ENCODE results near the gene RELB.

The RELB gene

DNA sequence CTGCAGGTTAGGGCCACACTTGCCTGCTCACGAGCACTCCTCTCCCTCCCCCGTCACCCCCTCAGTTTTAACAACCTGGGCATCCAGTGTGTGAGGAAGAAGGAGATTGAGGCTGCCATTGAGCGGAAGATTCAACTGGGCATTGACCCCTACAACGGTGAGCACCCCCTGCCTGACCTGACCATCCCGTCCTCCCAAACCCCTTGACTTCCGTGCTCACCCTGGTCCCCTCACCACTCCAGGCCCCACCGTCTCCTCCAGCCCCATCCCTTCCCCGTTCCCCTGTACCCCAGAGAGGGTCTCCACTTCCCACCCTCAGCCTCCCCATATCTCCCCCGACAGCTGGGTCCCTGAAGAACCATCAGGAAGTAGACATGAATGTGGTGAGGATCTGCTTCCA, 24.0 kb downstream of the RELB start:
- DNase-seq: no peak

- no peak for DNase-seq
These were observed 26.1 kb downstream of the RELB start for GRCh38 chr19:45027371-45027770.

- no peak for DNase-seq
These were observed 29.6 kb downstream of the RELB start for GRCh38 chr19:45030825-45031224.

DNA sequence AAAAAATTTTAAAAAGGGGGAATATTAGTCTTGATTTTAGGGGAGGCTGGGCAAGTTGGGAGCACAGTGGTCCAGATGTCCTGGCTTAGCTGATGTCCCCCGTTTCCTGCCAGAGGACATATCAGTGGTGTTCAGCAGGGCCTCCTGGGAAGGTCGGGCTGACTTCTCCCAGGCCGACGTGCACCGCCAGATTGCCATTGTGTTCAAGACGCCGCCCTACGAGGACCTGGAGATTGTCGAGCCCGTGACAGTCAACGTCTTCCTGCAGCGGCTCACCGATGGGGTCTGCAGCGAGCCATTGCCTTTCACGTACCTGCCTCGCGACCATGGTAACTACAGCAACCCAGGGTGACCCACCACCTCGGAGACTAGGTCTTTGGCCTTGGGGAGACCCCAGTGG, 31.2 kb downstream of the RELB start:
- DNase-seq: no peak

DNA sequence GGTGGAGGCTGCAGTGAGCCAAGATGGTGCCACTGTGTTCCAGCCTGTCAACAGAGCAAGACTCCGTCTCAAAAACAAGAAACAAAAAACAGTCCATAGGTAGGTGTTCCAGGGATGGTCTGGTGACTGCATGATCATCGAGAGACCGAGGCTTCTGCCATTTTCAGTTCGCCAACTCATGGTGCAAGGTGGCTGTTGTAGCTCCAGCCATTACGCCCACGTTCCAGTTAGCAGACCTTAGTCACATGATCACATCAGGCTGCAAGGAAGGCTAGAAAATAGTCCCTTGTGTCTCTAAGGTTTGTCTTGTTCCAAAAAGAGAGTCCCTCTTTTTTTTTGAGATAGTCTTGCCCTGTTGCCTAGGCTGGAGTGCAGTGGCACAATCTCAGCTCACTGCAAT, 34.5 kb downstream of the RELB start:
- no peak for DNase-seq

DNA sequence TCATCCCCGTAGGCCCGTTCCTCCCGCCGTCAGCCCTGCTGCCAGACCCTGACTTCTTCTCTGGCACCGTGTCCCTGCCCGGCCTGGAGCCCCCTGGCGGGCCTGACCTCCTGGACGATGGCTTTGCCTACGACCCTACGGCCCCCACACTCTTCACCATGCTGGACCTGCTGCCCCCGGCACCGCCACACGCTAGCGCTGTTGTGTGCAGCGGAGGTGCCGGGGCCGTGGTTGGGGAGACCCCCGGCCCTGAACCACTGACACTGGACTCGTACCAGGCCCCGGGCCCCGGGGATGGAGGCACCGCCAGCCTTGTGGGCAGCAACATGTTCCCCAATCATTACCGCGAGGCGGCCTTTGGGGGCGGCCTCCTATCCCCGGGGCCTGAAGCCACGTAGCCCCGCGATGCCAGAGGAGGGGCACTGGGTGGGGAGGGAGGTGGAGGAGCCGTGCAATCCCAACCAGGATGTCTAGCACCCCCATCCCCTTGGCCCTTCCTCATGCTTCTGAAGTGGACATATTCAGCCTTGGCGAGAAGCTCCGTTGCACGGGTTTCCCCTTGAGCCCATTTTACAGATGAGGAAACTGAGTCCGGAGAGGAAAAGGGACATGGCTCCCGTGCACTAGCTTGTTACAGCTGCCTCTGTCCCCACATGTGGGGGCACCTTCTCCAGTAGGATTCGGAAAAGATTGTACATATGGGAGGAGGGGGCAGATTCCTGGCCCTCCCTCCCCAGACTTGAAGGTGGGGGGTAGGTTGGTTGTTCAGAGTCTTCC, 36.3 kb downstream of the RELB start:
- no peak for DNase-seq

DNA sequence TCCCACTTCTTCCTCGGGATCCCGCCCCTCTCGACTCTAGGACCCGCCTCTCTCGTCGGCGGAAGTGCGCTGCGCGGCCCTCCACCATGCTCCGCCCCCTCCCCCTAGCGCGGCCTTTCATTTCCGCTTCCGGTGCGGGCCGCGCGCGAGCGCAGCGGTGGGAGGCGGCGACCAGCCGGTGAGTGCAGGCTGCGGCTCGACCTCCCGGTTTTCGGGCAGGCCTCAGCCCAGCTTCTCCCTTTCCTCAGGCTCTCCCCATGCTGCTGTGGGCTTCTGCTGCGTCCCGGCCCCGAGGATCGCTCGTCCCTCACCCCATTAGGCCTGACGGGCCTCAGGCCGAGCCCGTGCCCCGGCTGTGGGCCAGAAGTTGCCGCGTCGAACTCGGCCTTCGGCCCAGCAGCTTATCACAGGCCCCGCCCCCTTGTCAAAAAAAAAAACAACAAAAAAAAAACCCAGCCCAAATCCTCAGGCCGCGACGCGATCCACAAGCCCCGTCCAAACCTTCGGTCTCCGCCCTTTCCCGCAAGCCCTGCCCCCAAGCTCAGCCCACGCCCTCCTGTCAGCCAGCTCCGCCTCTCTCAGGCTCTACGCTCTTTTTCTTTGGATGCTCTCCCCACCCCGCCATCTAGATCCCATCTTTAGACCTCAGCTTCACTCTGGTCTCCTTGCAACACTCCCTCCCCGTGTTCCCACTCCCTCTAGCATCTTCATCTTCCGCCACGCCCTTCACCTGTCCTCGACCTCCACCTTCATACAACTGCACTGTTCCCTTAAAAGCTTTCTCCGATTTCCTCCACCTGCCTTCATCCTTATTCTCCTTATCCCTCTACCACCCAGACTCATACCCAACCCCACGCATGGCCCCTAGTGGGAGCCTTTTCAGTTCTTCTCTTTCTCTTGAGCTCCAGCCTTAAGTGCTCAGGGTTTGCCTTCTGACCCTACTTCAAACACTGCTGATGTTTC, 37.9 kb downstream of the RELB start, which contains the start of gene CLASRP:
CLASRP (plus strand) TSS at position 115 of the 963 bp plus-strand sequence. CDS start 1,168 bp downstream, outside the sequence.
- DNase-seq: peak; percentile 90 to 94

DNA sequence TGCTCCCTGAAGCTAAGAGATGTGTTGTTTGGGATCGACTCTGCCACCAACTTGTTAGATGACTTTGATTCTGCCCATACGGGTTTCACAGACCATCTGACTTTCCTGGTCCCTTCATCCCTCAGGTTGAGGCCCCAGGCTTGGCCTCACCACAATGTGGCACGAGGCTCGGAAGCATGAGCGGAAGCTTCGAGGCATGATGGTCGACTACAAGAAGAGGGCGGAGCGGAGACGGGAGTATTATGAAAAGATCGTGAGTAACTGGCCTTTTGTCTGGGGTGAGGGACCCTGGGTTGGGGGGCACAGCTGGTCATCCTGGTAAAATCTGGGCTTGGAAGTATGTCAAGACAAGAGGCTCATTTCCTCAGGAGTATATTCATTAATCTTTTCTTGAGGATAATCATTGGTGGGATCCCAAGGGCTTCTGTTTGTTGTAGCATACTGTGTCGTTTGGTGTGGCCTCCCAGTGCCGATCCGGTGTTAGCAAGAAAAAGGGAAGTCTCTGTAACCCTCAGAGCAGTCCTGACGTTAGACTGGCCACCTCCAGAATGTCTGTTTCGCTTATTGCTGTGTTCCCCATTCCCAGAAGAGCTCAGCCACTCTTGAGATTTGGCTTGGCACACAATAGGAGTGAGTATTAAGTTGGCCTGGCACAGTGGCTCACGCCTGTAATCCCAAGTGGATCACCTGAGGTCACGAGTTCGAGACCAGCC, 39.0 kb downstream of the RELB start:
- DNase-seq: peak; percentile 88 to 91

DNA sequence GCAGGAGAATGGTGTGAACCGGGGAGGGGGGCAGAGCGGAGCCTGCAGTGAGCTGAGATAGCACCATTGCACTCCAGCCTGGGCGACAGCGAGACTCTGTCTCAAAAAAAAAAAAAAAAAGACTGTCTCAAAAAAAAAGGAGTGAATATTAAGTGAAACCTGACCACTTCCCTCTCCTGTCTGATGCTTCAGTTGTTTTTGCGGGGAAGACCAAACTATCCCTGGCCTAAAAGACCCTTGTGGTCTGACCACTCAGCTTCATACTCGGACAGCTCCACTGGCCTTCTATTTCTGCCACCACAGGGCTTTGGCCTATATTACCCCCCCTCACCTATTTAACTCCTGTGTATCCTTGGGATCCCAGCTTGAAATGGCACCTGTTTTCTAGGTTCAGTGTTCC, 39.9 kb downstream of the RELB start:
- DNase-seq: no peak

DNA sequence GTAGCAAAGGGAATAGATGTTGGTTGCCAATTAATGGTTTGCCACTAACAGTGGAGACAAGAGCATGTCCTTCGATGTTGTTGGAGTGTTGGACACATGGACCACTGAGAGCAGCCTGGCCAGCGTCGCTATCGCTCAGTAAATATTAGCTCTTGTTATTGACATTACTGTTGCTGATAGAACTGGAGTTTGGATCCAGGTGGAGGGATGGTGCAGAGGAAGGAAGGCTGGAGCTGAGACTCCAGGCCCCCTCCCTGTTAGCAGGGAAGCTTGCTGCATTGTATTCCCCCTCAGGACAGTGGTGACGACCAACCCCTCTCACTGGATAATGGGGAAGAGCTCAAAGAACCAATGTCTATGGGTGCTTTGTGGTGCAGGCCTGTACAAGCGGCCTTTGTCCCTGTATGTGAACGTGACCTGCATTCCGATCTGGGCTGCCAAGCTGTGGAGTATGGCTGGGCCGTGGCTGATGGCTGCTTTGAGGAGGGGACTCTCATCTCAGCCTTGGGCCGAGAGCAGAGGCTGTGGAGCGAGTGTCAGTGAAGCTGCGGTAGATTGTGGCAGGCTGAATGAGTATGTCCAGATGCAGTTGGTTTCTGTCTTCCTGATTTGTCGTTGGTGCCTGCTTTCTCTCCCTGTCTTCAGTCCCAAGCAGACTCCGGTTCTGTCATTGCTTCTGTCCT, 44.5 kb downstream of the RELB start:
- DNase-seq: no peak

- no peak for DNase-seq
These were observed 45.1 kb downstream of the RELB start for GRCh38 chr19:45046355-45046754.

- peak in 1 of 2 donors; percentile 64 for DNase-seq
These were observed 46.0 kb downstream of the RELB start for GRCh38 chr19:45047188-45047797.

DNA sequence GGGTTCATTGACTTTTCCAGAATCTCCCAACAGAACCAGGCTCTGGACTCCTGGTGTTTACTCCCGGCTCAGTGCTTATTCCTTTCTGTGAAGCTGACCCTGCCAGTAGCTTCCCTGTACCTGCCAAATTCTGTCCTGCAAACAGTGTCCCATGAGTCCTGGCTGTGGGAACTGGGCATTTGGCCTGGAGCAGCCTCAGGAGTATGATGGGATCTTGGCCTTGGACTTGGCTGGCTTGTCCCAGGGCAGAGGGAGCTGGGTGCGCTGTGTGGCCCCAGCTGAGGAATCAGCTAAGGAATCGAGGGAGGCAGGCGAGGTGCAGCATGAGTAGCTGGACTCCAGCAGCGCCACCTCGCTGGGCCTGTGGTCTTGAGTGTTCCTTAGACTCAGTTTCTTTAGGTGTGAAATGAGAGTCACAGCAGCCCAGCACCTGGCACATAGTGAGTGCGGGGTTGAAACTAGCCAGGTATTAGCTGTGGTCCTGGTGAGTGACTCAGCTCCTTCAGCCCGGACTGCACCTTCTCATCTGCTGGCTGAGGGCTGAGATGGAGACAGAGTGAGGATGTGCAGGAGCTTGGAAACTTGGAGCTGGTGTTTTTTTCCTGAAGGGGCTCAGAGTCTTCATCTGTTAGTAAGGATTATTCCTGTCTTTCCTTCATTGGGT, 47.9 kb downstream of the RELB start:
- DNase-seq: no peak

GRCh38 chr19:45050036-45050435, 48.8 kb downstream of the RELB start:
- DNase-seq: no peak

- DNase-seq: no peak
These were observed 50.8 kb downstream of the RELB start for GRCh38 chr19:45051929-45052579.

GRCh38 chr19:45056831-45057230, 55.6 kb downstream of the RELB start:
- no peak for DNase-seq

DNA sequence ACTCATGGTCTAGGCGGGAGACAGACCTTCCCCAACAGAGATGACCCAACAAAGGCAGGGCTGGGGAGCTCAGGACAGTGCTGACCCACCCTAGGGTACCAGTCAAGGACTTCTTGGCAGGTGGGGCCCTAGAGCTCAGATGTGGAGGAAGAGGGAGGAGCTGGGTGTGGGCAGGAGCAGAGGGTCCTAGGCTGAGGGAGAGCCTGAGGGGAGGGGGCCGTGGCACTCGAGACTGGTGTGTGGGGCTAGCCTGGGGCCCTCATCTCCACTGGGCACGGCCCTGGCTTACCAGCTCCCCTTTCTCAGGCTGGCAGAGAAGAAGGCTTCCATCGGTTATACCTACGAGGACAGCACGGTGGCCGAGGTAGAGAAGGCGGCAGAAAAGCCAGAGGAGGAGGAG, 56.2 kb downstream of the RELB start:
- DNase-seq: no peak

GRCh38 chr19:45058622-45059159, 57.4 kb downstream of the RELB start:
- DNase-seq: no peak

- peak; percentile 80 to 81 for DNase-seq
These were observed 58.1 kb downstream of the RELB start for GRCh38 chr19:45059258-45059965.

DNA sequence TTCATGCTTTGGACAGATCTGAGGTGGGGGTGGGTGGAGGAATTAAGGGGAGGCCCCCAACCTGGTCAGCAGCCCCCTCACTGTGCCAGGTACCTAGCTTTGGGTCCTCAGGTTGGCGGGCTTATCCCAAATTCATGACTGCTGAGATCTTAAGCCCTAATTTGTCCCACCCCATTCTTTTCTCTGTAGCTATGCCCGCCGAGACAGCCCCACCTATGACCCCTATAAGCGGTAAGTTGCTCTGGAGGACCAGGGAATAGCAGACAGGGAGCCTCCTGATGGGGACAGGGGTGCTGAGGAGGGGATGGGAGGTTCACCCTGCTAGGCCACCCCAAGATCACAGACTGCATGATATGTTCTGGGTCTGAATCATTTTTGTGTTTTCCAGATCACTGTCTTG, 60.7 kb downstream of the RELB start:
- DNase-seq: no peak
